Stimulated activated CD4-positive, alpha-beta T cell treated with anti-CD3 and anti-CD28 coated beads, Interleukin-15, amount 100 ng/mL, for 1 hour (primary cell): Measurements from ENCODE around the gene PSMD3.

Experiments used
- DNase-seq, 2 donors: peaks; one replicate each; pipeline ENCODE4 v3.0.0-alpha.2; 2020; ENCODE audit warnings: low read depth in 1 of 2, low spot score in 1 of 2

Gene PSMD3

GRCh38 chr17:39960524-39961041 lies 20.0 kb upstream of the PSMD3 start:
- no peak for DNase-seq

GRCh38 chr17:39962642-39963220 lies 17.9 kb upstream of the PSMD3 start, which contains the start of gene GSDMA:
TSS of gene GSDMA (plus strand) at chr17:39963004. CDS start at chr17:39965688, 2,684 bp downstream.
- DNase-seq = no peak

GRCh38 chr17:39963829-39964228 lies 16.8 kb upstream of the PSMD3 start:
- peak in 1 of 2 donors; percentile 25 for DNase-seq

DNA sequence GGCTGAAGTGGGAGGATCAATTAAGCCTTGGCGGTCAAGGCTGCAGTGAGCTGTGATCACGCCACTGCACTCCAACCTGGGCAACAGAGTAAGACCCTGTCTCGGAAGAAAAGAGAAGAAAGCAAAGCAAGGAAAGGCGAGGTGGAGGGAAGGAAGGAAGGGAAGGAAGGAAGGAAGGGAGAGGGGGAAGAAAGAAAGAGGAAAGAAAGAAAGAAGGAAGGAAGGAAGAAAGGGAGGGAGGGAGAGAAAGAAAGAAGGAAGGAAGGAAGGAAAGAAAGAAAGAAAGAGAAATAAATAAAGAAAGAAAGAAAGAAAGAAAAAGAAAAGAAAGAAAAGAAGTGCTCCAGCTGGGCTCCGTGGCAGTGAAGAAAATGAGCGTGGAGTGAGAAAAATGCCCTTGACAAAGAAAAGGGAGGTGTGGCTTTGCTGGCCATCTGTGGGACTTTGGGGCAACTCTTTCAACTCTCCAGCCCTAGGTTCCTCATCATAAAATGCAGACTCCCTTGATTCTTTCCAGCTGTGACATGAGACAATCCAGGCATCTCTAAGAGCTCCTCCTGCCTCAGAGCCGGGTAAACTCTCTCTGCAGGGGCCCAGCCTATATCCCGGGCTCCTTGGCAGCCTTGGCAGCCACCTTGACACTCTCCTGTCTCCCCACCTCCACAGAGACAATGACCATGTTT lies 15.4 kb upstream of the PSMD3 start:
- no peak for DNase-seq

- DNase-seq = no peak
Measured at GRCh38 chr17:39966771-39967170, 13.8 kb upstream of the PSMD3 start.

GRCh38 chr17:39968761-39969160 lies 11.8 kb upstream of the PSMD3 start:
- no peak for DNase-seq

DNA sequence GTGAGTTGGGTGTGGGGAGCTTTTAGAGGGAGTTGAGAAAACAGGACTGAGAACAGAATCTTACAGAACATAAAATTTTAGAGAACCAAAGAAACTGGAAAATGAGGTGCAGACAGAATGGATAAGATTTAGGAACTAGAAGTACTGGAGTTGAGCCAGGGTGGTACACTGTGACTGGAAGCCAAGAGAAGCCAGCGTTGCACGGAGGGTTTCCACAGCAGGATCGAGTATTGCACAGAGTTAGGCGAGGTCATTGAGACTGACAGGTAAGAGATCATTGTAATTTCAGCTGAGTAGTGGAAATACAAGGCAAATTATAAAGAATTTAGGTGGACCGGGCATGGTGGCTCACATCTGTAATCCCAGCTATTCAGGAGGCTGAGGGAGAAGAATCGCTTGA lies 11.2 kb upstream of the PSMD3 start:
- DNase-seq = no peak

DNA sequence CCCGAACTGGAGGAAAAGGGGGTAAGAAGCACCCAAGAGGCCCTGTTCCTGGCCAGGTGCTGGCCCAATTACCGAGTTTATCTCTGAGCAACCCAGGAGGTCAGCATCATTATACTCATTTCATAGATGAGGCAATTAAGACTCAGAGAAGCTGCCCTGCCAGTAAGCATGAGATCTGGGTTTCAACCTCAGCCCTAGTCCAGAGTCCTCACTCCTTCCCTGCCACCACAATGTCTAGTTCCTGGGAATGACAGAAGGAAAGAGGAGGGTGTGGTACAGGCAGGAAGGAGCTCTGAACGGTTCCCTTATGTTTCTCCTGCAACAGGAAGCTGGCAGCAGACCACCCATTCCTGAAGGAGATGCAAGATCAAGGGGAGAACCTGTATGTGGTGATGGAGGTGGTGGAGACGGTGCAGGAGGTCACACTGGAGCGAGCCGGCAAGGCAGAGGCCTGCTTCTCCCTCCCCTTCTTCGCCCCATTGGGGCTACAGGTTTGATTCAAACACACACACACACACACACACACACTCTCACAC lies 10.4 kb upstream of the PSMD3 start:
- no peak for DNase-seq

GRCh38 chr17:39971076-39971603 lies 9.5 kb upstream of the PSMD3 start:
- no peak for DNase-seq

DNA sequence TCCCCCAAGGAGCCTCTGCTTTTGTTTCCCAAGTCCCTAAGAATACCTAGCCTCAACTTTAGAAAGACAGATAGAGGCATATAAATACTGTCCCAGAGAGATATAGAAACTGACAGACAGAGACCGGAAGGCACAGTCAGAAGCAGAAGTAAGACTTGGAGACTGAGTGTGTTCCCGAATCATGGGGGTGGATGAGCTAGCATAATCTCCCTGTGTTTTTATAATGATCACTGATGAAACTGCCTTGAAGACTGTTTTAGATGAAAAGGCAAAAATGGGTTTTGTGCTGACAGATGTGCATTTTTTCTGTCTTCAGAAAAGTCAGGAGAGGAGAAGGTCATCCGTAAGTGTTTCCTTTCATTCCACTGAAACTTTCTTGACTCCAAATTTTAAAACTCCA lies 8.3 kb upstream of the PSMD3 start:
- DNase-seq = no peak

GRCh38 chr17:39973496-39973895 lies 7.1 kb upstream of the PSMD3 start:
- DNase-seq = no peak

DNA sequence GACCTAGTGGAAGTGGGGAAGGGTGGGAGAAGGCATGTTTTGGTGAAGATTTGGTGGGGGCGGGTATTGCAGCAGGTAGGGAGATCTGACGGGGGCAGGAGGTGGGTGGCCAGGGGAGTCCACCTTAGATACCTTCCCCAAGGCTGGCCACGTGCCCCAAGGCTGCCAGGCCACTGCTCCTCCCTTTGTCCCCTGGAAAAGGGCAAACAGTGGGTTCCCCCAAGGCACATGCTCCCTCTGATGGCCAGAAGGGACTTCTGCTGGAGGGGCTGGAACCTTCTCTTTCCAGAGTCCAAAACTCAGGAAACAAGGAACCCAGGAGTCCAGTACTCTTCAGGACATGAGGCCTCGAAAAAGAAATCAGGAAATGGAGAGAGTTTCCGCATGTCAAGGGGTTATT lies 6.2 kb upstream of the PSMD3 start:
- DNase-seq = no peak

GRCh38 chr17:39975801-39976200 lies 4.8 kb upstream of the PSMD3 start:
- no peak for DNase-seq

DNA sequence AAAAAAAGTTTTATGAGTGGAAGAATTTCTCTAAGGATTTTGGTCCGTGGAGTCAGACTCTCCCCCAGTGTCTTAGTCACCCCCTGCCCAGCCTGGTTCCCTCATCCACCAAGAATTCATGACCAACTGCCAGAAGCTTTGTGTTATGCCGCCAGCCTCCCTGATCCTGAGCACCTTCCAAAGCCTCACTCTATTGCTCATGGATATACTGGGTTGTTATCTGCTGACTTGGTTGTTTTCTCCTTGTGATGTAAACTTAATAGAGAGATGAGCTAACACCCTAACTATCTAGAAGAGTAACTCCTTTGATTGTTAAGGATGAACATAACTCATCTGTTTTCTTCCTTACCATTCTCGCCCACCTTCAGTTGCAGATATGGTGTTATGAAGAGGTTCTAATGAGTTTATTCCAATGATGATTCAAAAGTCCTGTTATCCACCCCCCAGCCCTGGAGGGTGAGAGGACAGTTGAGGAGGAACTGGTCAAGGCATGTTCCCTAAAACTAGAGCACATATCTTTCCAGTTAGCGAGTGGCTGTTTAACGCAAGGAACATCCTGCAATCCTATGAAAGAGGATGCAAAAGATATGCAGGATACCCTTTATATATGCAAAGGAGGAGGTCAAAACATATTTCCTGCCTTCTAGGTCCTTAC lies 1.5 kb upstream of the PSMD3 start:
- no peak for DNase-seq

DNA sequence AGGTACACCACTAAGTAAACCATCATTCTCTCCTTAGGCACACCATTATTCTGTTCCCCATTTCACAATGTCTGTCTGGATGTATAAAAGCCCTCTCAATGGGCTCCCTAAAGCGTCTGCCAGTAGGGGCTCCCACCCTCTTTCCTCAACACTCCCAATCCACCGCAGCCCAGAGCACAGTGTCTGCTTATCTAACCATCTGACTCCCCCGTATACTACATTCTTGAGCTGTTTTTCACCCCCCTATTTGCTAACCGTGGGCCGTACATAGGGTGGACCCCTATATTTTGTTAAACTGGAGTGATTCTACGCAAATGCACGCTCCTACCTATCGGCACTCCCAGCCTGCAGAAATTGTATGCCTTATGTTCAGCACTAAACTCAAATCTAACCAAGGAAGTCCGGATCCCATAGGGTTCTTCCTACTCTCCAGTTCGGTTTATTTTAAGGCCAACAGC lies 685 bp upstream of the PSMD3 start:
- no peak for DNase-seq

DNA sequence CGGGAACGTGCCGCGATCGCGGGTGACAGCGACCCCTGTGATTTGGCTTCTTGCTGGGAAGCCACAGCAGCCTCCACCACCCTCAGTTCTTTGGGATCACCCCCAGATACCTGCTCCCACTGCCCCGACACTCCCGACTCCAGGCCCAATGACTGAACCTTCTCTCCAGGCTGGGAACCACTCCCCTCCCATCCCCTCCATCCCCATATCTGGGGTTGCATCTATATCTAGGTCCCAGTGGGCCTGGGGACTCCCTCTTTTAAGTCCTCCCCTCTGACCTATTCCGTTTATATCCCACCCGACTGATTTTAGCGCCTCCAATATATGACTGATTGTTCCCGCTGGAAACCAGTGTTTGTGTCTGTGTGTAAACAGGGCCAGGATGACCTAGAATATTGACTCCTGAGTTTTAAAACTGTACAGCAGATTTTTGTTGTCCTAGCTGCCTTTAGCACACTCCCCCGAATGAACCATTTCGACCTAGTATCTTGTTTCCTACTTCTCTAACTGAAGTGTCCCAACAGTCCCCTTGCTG lies 667 bp downstream of the PSMD3 start:
- DNase-seq = no peak

DNA sequence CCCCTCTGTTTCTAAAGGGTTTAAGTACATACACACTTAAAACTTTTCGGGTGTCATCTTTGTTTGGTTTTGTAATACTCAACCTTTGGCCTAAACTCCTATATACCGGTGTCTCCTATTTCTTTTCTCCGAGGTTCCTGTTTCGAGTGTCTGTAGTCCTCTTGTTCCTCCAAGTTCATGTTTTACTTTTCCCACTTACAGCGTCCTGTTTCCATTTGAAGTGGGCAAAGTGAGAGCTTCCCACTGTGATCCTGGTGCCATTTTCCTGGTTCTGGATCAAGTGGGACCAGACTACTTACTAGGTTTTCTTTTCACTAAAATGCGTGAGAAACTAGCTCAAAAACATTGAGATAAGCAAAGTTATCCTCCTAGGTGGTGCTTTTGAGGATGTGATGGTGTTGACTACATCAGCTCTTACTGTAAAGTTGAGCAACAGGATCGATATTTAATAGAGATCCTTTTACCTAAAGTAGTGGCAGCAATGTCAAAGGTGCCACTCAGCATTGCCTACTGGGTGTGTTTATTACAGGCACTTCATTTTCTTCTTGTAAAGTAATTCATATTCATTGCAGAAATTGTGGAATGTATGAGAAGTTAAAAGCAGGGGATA lies 1.3 kb downstream of the PSMD3 start:
- DNase-seq = no peak

GRCh38 chr17:39988206-39988810 lies 7.7 kb downstream of the PSMD3 start:
- no peak for DNase-seq

GRCh38 chr17:39994448-39994847 lies 13.8 kb downstream of the PSMD3 start:
- DNase-seq = no peak

- DNase-seq = no peak
Measured at GRCh38 chr17:39995438-39995837, 14.8 kb downstream of the PSMD3 start.

DNA sequence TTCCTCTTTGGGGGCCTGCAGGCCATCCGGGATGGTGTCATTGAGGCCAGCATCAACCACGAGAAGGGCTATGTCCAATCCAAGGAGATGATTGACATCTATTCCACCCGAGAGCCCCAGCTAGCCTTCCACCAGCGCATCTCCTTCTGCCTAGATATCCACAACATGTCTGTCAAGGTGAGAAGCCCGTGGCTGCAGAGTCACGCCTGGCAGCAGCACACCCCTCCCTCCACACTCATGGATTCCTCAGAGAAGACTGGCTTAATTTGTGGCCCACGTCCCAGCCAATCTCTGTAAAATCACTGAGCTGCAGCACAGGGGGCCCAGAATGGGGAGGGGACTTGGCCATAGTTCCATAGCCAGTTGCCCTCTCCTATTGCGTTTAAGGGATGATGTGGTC lies 15.6 kb downstream of the PSMD3 start:
- no peak for DNase-seq
